Heart right ventricle (tissue), 16 donors: Measurements from ENCODE around the gene YY1. TPM values are rescaled to one million over a fixed set of nuclear protein-coding genes. Genes with fewer than 3 reads are reported as not detected.
"Not testable (repeated sequence)": the region's sequence is repeated elsewhere in the genome, so short reads cannot be mapped to it uniquely, and the experiment has no call there.

Experiments
- ATAC-seq, 8 donors: fragments of 200-7000 bp; cut with Tn5 transposase; one replicate each; pipeline ENCODE4 v1.9.1; 2020; ENCODE audit warnings: mild to moderate bottlenecking in 8 of 8, moderate library complexity in 8 of 8, moderate number of reproducible peaks in 1 of 8
- DNase-seq, 2 donors: peaks; one replicate each; pipeline ENCODE4 v3.0.0-alpha.2; 2020
- H3K27ac ChIP-seq, 10 donors: fragments of 200-600 bp; sonication (generic) in 2 of 10; one replicate each; pipeline versions ENCODE4 v1.5.0 to v1.8.0; 2020 to 2022; ENCODE audit warnings: mild to moderate bottlenecking in 3 of 10
- H3K27me3 ChIP-seq, 7 donors: fragments of 200-600 bp; one replicate each; pipeline ENCODE4 v1.8.0; 2021 to 2022; ENCODE audit warnings: mild to moderate bottlenecking in 2 of 7
- H3K36me3 ChIP-seq, 9 donors: fragments of 200-600 bp; sonication (generic) in 1 of 9; one replicate each; pipeline versions ENCODE4 v1.5.0 to v1.8.0; 2020 to 2022; ENCODE audit warnings: mild to moderate bottlenecking in 2 of 9
- H3K4me1 ChIP-seq, 9 donors: fragments of 200-600 bp; sonication (generic) in 1 of 9; one replicate each; pipeline versions ENCODE4 v1.5.0 to v1.8.0; 2020 to 2022; ENCODE audit warnings: mild to moderate bottlenecking in 4 of 9
- H3K4me3 ChIP-seq, 10 donors: fragments of 200-600 bp; sonication (generic) in 2 of 10; one replicate each; pipeline versions ENCODE4 v1.5.0 to v1.8.0; 2020 to 2022; ENCODE audit warnings: mild to moderate bottlenecking in 7 of 10, moderate library complexity in 2 of 10
- H3K9me3 ChIP-seq, 11 donors: fragments of 200-600 bp in 10 of 11; sonication (generic) in 2 of 11; one replicate each; pipeline versions ENCODE4 v1.5.0 to v1.8.0; 2013 to 2022; ENCODE audit warnings: mild to moderate bottlenecking in 2 of 11, control low read depth in 1 of 11, moderate library complexity in 1 of 11
- WGBS, 2 donors: extraction: QIAGEN DNeasy Blood & Tissue Kit; methylation state at CpG; one replicate each; pipeline ENCODE4 v1.1.7; 2013; ENCODE audit warnings: inconsistent platforms in 1 of 2; 5-methylcytosine and 5-hydroxymethylcytosine counted together
- intact Hi-C, 10 donors: fragments of 100-400 bp; cut with DNase I; formaldehyde crosslinking; loops; one replicate each; pipeline versions ENCODE4 v1.11.1 to v1.14.2; 2022
- polyA plus RNA-seq, 2 donors: library from polyadenylated mRNA; stranded (reverse); fragments of 200-250 nt; gene quantifications; one replicate each; pipeline ENCODE4 v1.2.3, GENCODE V29; 2013
- total RNA-seq, 10 donors: library from RNA; stranded (reverse); fragmentation: NEBNext Ultra II Directional in 3 of 10; extraction: Animal tissue kit (Norgen Biotek cat#: 25700) in 3 of 10; gene quantifications; one replicate each; pipeline versions ENCODE4 v1.2.1 to v1.2.4, GENCODE V29; 2021 to 2023
- TF ChIP-seq, protein P1 (sequence below), 9 donors: fragments of 200-600 bp; sonication (generic) in 2 of 9; IDR thresholded peaks; one replicate each; pipeline versions ENCODE4 v1.5.0 to v1.8.0; 2021 to 2022; ENCODE audit warnings: antibody characterized with exemption in 9 of 9, mild to moderate bottlenecking in 5 of 9, moderate library complexity in 1 of 9
- donor health status: Arrhythmogenic right ventricular cardiomyopathy.
- donor health status: ischemic (EF 13 %, LVEDD 7.1; RV severe dilation, severe dysfunction).
- donor health status: healthy with polysubstance abuse.
- donor health status: DM: no; HTN: yes; CAD: no.
- donor health status: DM: no; HTN: no; CAD: no.
- donor health status: ischemic (EF 25% LVEDD 6.9; RV normal size, moderate dysfunction).
- donor health status: ischemic (EF 25% LVEDD 5.7; RV mildly dilated, moderate dysfunction).
- donor health status: healthy.
- donor health status: DM: yes; HTN: yes; CAD: no.
- donor health status: Ischemic cardiomyopathy.
- donor health status: ischemic (EF 35%, LVEDD 5.7; RV mildly dilated, moderate dysfunction).
- donor health status: nonischemic (EF 11% LVEDD 7.7; RV severe dilation, severe dysfunction).
- donor health status: DM: yes; HTN: yes; CAD: no.
- donor health status: PGD.
- donor health status: ischemic (EF 29% LVEDD 5.4; RV normal size, mild dysfunction).
- donor health status: nonischemic (EF 23%, LVEDD 6.1; RV moderate dilation, normal function).

The YY1 gene
- total and polyA plus RNA-seq, 12 donors: 17.6 to 58.3 (median 47.9) TPM

GRCh38 chr14:100285913-100286400 lies 47.0 kb downstream of the YY1 start:
- 36 to 38% methylated on average over 11 to 13 of the region's 13 CpGs for WGBS, 2 donors

GRCh38 chr14:100286484-100287191 lies 47.7 kb downstream of the YY1 start:
- intact Hi-C loops: loop anchor here in 2 of 10 donors (5.0 kb wide), 2 partner anchors 44 to 91 kb away; partner anchors contain the start of gene WDR25 (in 1 of the 2)
- WGBS, 2 donors: 74 to 78% methylated on average over 10 of the region's 10 CpGs
- TF ChIP-seq, protein P1, sequence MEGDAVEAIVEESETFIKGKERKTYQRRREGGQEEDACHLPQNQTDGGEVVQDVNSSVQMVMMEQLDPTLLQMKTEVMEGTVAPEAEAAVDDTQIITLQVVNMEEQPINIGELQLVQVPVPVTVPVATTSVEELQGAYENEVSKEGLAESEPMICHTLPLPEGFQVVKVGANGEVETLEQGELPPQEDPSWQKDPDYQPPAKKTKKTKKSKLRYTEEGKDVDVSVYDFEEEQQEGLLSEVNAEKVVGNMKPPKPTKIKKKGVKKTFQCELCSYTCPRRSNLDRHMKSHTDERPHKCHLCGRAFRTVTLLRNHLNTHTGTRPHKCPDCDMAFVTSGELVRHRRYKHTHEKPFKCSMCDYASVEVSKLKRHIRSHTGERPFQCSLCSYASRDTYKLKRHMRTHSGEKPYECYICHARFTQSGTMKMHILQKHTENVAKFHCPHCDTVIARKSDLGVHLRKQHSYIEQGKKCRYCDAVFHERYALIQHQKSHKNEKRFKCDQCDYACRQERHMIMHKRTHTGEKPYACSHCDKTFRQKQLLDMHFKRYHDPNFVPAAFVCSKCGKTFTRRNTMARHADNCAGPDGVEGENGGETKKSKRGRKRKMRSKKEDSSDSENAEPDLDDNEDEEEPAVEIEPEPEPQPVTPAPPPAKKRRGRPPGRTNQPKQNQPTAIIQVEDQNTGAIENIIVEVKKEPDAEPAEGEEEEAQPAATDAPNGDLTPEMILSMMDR (IDR thresholded peaks at IDR 0.05): no peak
- no peaks in the 10 kb centered on the region for H3K27me3 ChIP-seq
- peaks cover 4 to 74% (median 40%) of the 10 kb centered on the region in 9 donors for H3K4me1 ChIP-seq
- H3K36me3 ChIP-seq: peaks cover 0 to 20% (median 0%) of the 10 kb centered on the region in 9 donors
- DNase-seq: no peak
- no peak overlapping the region for H3K4me3 ChIP-seq
- H3K27ac ChIP-seq: peak overlapping the region in 1 of 10 donors; percentile 2
- ATAC-seq: peak in 1 of 8 donors; percentile 27
- no peaks in the 10 kb centered on the region for H3K9me3 ChIP-seq

More at GRCh38 chr14:100285913-100286400, 47.0 kb downstream of the YY1 start:
- TF ChIP-seq, protein P1 (IDR thresholded peaks at IDR 0.05): peak in 2 of 9 donors; percentile 0 to 19
- intact Hi-C loops: loop anchor here in 2 of 10 donors (5.0 kb wide), 2 partner anchors 44 to 91 kb away; partner anchors contain the start of gene WDR25 (in 1 of the 2)
- H3K9me3 ChIP-seq: no peaks in the 10 kb centered on the region
- H3K27me3 ChIP-seq: no peaks in the 10 kb centered on the region
- peaks cover 5 to 80% (median 40%) of the 10 kb centered on the region in 9 donors for H3K4me1 ChIP-seq
- peak in 2 of 8 donors; percentile 2 to 6 for ATAC-seq
- H3K36me3 ChIP-seq: peaks cover 0 to 18% (median 0%) of the 10 kb centered on the region in 9 donors
- peak overlapping the region in 9 of 10 donors; percentile 86 to 96 (median 91) for H3K27ac ChIP-seq
- H3K4me3 ChIP-seq: peak overlapping the region; percentile 62 to 94 (median 88)
- no peak for DNase-seq

DNA sequence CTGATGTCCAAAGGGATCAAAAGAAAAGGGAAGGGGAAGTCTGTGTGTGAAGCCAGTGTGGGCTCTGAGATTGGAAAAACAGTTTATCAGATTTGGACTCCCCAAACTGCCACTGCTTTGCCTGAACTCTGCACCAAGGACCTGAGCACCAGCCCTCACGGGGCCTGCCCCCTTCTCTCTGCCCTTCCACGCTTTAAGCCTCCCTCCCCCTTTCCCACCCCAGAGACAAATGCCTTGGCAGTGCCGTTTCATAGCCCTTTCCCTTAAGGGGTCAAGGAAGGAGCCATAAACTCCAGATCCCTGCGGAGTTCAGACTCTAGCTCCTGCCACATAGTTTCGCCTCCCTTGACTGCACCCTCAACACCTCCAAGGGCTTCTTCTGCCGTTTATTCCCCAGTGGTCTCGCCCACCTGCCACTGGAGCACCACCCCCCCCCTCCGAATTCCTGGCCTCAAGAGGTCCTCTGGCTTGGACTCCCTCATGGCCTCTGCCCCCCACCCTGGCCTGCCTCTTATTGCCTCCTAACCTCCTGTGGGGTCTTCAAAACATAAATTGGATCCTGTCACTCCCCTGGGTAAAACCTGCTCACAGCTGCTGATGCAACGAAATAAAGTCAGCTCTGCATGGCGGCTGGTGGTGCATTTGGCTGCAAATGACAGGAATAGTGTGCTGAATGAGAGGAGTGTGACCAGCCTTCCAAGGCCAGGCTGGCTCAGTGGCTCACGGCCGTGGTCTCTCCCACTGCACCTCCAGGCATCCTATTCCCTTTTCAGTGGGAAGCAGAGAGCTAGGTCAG lies 48.5 kb downstream of the YY1 start:
- peaks cover 0 to 25% (median 0%) of the 10 kb centered on the region in 9 donors for H3K36me3 ChIP-seq
- intact Hi-C loops: loop anchor here in 2 of 10 donors (5.0 kb wide), 2 partner anchors 45 to 90 kb away; partner anchors contain the start of gene WDR25 (in 1 of the 2)
- DNase-seq (no peak), ATAC-seq (no peak)
- no peak overlapping the region for H3K4me3 ChIP-seq
- no peak overlapping the region for H3K27ac ChIP-seq
- 84 to 88% methylated on average over 12 of the region's 12 CpGs for WGBS, 2 donors
- TF ChIP-seq, protein P1 (IDR thresholded peaks at IDR 0.05): no peak
- peaks cover 0 to 66% (median 37%) of the 10 kb centered on the region in 9 donors for H3K4me1 ChIP-seq
- H3K27me3 ChIP-seq: no peaks in the 10 kb centered on the region
- H3K9me3 ChIP-seq: no peaks in the 10 kb centered on the region

GRCh38 chr14:100287998-100288295 lies 49.0 kb downstream of the YY1 start:
- Histone ChIP-seq H3K4me1 (peaks cover 0 to 60% (median 33%) of the 10 kb centered on the region in 9 donors), H3K36me3 (peaks cover 0 to 24% (median 0%) of the 10 kb centered on the region in 9 donors)
- H3K4me3 ChIP-seq, H3K27ac ChIP-seq, ATAC-seq, H3K27me3 ChIP-seq, DNase-seq, H3K9me3 ChIP-seq: not testable (repeated sequence)
- 92 to 95% methylated on average over 8 of the region's 8 CpGs for WGBS, 2 donors
- intact Hi-C loops: loop anchor here in 2 of 10 donors (5.0 kb wide), 2 partner anchors 46 to 89 kb away; partner anchors contain the start of gene WDR25 (in 1 of the 2)
